ENCODE data around the gene ICAM5.

ICAM5 gene

GRCh38 chr19:10339977-10340376, 50.2 kb downstream of the ICAM5 start:
- no peak for DNase-seq (ENCODE audit: low read depth in 1 of 2, low spot score in 1 of 2)

DNA sequence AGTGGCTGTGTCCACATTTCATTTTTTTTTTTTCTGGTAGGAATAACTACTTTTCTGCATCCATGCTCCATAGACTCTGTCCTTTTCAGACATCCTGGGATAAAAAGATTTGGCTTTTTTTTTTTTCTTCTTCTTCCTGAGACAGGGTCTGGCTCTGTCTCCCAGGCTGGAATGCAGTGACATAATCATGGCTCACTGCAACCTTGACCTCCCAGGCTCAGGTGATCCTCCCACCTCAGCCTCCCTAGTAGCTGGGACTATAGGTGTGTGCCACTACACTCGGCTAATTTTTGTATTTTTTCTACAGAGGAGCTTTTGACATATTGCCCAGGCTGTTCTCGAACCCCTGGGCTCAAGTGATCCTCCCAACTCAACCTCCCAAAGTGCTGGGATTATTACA, 53.7 kb downstream of the ICAM5 start:
- DNase-seq (ENCODE audit: low read depth in 1 of 2, low spot score in 1 of 2), result no peak

GRCh38 chr19:10344780-10345179, 55.0 kb downstream of the ICAM5 start:
- no peak for DNase-seq (ENCODE audit: low read depth in 1 of 2, low spot score in 1 of 2)

All from stimulated activated CD4-positive, alpha-beta T cell treated with anti-CD3 and anti-CD28 coated beads, Interleukin-15, amount 100 ng/mL, for 1 hour (primary cell).